Activated CD4-positive, alpha-beta T cell treated with anti-CD3 and anti-CD28 coated beads, Interleukin-2, amount 50 U/mL, for 16 hours (primary cell): ENCODE results near the gene GPR150.

Experiments
- DNase-seq: peaks from one replicate; pipeline ENCODE4 v3.0.0-alpha.2; 2020

The GPR150 gene

GRCh38 chr5:95654196-95654595 lies 34.3 kb downstream of the GPR150 start:
- no peak for DNase-seq

DNA sequence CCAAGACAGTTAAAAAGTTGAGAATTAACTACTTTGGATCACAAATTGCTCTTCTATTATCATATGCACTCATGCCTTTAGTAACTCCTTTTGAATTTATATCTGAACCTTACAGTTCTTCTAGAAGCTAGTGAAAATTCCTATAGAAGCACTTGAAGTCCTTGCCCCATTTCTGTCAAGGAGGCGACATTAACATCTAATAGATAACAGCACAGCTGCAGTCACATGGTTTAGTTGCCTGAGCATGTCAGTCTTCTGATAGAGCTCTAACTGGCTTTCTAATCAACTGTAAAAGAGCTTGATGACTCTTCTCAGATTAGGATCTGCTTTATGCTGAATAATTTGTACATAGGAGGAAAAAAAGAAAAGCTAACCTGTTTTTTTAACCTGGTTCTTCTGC lies 35.7 kb downstream of the GPR150 start:
- DNase-seq: no peak

DNA sequence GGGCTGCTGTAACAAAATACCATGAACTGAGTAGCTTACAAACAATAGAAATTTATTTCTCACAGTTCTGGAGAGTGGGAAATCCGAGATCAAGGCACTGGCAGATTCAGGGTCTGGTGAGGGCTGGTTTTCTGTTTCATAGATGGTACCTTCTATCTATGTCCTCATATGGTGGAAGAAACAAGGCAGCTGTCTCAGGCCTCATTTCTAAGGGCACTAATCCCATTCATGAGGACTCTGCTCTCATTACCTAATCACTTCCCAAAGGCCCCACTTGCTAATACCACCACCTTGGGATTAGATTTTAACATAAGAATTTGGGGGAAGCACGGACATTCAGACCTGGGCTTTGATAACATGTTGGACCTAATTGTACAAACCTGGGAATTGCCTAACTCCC lies 40.2 kb downstream of the GPR150 start:
- no peak for DNase-seq

DNA sequence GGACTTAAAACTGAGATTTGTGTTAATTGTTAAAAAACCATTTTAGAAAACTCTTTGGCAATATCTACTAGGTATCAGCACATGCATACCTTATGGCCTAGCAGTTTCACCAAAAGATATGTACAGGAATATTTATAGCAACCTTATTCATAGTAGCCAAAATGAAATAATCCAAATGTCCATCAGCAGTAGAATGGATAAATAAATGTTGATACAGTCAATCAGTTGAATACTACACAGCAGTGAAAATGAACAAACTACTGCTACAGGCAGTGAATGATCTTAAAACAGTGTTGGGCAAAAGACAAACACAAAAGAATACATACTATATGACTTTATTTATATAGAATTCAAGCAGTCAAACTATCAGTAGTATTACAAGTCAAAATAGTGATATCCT lies 43.1 kb downstream of the GPR150 start:
- no peak for DNase-seq

DNA sequence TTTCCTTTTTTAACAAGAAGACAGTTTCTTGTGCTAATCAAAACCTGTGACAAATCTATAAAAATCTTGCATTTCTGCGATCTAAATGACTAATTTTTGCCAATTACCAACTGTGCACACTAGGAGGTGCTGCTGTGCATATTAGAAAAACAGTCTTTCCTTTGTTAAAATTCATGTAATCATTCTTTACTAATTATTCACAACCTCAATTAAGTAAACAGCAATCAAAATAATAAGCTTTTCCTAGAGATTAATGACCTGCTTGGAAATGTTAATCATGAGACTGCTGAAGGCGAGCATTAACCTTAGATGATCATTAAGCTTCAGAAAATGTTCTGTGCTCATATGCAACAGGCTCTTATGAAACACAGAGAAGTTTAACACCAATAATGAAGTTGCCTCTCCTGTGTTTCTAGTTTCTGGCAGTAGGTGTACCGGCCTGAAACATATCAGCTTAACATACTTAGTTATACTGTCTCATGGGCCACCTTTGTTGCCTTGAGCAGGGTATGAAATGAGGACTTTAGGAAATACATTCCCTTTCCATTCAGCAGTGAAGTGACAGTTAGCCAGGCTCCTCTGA lies 44.4 kb downstream of the GPR150 start:
- DNase-seq: peak; percentile 41

GRCh38 chr5:95667061-95667618 lies 47.3 kb downstream of the GPR150 start:
- DNase-seq: no peak

- DNase-seq: no peak
Observed at GRCh38 chr5:95667678-95668077, 47.8 kb downstream of the GPR150 start.

GRCh38 chr5:95668216-95668615 lies 48.3 kb downstream of the GPR150 start:
- DNase-seq: no peak

DNA sequence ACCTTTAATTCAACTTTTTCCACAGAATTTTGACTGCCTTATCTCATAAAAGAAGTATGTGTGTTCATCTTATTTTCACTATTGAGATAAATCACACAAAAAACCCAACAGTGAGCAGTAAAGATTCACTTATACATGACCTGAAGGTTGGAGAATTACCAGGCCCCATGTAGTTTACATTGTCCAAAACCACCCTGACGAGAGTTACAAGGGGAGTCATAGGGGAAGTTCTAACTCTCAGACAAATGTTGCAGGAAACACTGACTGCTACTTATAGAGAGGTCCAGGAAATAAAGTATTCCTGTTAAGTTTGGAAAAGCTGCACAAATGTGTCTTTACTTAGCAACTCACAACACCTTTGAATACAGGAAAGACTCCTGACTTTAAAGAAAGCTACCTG lies 48.8 kb downstream of the GPR150 start:
- no peak for DNase-seq

- DNase-seq: no peak
Observed at GRCh38 chr5:95669540-95669939, 49.7 kb downstream of the GPR150 start.

GRCh38 chr5:95669985-95670384 lies 50.1 kb downstream of the GPR150 start:
- DNase-seq: no peak

DNA sequence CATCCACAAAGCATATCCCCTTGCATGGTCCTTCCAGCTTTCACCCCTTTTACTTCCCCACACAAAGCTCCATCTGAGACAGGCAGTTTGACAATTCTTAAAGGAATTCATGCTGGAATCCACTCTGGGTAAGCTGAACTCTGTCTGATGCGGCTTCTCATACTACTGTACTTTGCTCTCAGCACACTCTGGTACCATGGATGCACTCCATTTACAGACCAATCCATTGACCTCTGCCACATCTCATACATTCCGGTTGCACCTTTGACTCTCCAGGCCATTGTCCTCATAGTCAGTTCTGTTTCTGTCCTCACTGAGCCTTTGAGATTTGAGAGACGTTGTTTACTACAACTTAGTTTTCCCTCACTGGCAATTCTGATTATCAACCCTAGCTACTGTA lies 50.7 kb downstream of the GPR150 start:
- DNase-seq: no peak
